RPMI8226 (cell line): ENCODE data around the gene ID3.
A peak's percentile ranks its signal among the peaks of the same experiment; 100 is the strongest.

Experiments used
- DNase-seq: peaks from one replicate; pipeline ENCODE4 v3.0.0-alpha.2; 2015

Gene ID3, protein sequence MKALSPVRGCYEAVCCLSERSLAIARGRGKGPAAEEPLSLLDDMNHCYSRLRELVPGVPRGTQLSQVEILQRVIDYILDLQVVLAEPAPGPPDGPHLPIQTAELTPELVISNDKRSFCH

DNA sequence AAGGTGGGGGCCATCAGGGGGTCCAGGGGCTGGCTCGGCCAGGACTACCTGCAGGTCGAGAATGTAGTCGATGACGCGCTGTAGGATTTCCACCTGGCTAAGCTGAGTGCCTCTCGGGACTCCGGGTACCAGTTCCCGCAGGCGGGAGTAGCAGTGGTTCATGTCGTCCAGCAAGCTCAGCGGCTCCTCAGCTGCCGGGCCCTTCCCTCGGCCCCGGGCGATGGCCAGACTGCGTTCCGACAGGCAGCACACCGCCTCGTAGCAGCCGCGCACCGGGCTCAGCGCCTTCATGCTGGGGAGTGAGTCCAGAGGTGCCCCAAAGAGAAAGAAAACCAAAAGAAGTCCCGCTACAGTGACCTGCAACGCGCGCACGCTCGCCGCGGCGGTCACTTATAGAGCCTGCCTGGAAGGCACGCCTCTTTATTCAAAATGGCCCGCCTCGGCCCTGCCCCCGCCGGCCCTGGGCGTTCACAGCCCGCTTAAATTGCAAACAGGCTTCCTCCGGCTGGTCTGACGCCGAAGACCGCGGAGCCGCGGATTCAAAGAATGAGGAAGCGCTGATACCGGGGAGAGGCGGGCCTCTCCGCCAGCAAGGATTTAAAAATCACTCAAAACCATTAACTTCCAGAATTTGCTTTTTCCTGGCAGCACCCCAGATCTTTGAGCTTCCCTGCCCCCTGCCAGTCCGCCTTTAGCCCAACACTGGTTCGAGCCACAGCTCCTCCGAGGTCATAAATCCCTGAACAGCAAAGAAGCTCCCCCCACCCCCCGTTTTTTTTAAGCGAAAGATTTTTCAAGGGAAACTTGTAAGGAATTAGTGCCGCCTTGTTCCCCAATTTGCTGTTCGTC lies at the start of gene ID3:
TSS of gene ID3 (minus strand) at position 366 of the 849 bp plus-strand sequence. CDS start at position 291, 75 bp downstream.
- peak; percentile 98 for DNase-seq

DNA sequence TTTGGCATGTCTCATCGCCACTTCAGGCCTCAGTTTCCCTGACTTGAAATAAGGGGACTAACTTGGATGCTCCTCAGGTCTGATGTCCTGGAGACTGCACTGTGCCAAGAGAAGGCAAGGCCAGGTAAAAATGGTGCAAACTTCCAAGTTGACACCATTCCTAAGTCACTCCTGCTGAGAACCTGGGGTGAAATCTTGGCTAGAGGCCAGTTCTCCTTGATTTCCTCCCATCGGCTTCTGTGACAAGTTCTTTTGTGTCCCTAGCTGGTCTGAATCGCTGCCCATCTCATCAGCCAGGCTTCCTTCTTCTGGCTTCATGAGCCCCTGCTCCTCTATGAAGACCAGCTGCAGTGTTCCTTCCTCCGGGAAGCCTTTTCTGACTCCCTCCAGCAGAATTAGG lies 48.6 kb upstream of the ID3 start:
- DNase-seq = no peak

DNA sequence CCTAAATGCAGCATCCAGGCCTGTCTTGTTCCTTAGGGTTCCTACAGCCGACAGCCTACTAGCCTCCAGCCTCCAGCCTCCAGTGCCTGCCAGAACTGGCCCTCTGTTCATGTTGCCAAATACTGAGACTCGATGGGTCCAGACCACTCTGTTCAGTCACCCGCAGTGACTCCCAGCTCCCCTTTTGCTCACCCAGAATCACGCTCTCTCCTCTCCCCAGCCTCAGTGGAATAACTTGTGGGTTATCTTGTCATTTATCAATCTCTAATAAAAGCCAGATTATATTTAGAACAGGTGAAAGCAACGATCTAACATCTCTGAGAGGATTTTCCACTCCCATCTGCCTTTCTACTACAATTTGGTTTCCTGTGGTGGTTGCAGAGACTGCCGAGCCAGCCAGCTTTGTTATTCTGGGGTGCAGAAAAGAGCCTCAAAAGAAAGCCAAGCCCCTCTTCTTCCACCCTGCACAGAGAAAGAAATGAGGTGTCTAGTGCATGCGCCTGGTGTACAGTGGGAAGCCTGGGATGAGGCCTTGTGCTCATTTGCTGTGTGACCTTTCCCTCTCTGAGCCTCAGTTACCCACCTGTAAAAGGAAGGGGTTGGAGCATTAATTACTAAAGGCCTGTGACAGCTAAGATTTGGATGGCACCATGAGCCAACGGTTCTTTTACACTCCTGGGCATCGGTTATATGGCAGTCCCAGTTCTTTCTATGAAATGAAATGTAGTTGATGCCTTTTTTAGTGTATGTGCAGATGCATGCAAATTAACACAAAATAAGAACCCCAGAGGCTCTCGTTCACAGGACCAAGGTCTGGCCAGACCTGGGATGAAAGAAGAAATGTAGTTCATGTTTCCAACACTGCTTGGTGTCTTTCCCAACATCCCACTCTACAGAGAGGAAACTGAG lies 42.9 kb upstream of the ID3 start:
- DNase-seq = no peak

DNA sequence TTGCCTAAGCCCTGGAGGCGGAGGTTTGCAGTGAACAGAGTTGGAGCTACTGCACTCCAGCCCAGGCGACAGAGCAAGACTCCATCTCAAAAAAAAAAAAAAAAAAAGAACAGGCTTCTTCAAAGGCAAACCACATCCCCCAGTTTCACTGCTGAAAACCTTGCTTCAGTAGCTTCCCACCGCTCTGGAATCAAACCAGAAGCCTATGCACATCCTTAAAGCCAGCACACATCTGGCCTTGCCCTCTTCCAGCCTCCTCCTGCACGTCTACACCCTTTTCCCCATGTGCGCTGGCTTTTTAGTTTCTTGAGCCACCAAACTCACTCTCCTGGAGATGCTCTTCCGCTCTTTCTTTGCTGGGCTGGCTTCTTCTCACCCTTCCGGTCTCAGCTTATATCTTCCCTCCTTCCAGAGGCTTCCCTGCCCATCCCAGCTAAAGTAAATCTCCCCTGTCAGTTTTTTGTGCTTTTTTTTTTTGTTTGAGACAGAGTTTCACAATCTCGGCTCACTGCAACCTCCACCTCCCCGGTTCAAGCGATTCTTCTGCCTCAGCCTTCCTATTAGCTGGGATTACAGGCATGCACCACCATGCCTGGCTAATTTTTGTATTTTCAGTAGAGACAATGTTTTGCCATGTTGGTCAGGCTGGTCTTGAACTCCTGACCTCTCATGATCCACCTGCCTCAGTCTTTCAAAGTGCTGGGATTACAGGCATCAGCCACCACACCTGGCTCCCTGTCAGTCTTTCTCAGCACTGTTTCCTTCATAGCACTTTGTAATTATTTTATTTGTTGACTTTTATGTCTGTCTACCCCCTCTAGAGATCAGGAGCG lies 42.0 kb upstream of the ID3 start:
- no peak for DNase-seq

DNA sequence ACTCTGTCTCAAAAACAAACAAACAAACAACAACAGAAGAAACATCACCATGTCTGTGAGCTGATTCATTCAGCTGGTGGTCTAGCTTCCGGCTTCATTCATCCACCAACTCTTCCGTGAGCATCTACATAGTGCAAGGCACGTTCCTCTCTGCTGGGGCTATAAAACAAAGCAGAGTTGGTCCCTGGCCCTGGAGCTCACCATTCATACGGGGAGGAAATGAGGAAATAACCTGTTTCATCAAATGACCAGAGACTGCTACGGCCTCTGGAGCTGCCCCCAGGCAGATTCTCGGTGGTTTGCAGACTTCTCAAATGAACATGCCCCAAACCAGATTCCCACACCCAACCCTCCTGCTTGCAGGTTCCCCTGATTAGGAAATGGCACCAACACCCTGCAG lies 41.0 kb upstream of the ID3 start:
- no peak for DNase-seq

DNA sequence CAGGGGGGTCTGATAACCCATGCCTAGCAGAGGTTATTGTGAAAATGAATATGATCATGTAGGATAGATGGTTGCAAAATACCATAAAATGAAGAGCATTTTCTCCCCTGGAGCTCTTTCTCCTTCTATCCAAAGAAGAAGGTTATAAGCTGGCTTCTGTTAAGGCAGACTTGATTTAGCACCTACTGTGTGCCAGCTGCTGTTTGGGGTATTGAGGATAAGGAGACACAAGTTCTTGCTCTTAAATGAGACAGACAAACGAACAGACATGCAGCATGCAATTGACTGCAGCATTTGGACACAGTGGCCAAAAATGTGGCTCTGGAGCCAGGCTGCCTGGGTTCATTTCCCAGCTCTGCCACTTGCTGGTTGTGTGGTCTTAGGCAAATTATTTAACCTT lies 39.8 kb upstream of the ID3 start:
- DNase-seq = no peak

DNA sequence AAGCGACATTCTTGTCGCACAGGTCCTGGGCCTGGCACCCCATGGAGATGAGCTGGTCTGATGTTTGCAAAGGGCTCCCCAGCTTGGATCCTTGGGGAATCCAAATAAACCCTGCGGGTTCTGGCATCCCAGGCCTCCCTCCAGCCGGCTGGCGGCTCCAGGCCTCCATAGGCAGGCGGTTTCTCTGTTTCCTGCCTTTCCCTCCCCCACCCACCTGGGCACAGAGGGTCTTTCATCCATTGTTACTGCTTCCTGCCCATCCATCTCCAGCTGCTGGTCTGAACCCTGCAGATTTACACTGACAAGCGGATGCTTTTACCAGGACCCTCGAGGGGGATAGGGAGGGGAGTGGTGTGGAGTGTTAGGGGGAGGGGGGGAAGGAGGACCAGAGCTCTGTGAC lies 39.1 kb upstream of the ID3 start:
- DNase-seq = no peak

DNA sequence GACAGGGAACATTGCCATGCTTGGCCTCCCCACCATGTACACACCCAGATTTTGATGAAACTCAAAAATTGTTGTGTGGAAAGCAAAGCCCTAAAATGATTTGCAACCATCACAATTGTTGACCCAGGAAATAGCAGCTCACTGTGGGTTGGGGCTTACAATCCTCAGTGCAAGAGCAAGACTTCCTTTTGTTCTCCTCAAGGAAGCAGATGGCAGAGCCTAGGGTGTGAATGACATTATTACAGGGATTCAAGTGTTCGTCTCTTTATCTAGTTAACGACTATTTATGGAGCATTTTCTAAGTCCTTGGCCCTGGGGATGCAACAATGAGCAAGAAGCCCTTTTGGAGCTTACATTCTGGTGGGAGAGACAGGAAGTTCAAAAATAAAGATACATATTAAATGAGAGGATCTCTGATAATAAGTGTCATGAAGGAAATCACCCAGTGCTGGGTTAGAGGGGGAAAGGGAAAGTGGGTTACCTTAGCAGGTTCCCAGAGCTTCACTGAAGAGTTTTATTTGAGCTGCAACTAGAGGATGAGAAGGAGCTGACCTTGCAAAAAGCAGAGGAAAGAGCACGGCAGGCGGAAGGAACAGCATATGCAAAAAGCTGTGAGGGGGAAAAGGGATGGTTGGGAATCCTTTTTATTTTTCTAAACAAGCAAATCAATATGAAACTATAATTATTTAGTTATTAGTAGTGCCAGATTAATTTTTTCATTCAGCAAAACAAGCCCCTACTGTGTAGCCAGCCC lies 38.5 kb upstream of the ID3 start:
- DNase-seq = peak; percentile 54

DNA sequence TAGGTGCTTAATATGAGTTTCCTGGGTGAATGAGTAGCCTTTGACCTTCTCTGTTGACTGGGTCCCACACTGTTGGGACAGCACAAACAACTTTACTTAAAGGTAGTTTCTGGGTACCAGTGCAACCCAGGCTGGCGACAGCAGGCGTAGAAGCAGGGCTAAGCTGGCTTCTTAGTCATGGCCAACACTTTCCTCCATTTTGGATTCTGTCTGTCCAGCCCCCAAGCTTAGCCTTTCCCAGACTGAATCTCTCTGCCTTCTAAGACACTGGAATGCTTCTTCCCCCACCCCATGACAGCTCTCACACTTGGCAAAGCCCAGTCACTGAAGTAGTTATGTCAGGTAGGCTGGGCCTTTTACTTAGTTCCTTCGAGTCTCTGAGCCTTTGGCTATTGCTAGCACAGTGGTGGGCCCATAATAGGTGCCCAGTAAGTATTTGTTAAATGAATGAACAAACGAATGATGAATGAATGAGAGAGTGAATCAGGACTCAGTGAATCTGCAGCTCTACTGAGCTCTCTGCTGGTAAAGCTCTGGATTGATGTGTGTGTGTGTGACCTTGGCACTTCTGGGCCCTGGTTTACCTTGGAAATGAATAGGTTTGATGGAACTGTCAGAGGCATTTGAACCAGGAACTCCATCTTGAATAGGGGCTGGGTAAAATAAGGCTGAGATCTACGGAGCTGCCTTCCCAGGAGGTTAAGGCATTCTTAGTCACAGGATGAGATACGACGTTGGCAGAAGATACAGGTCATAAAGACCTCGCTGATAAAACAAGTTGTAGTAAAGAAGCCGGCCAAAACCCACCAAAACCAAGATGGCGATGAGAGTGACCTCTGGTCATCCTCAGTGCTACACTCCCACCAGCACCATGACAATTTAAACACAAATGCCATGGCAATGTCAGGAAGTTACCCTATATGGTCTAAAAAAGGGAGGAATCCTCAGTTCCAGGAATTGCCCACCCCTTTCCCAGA lies 37.4 kb upstream of the ID3 start:
- no peak for DNase-seq

DNA sequence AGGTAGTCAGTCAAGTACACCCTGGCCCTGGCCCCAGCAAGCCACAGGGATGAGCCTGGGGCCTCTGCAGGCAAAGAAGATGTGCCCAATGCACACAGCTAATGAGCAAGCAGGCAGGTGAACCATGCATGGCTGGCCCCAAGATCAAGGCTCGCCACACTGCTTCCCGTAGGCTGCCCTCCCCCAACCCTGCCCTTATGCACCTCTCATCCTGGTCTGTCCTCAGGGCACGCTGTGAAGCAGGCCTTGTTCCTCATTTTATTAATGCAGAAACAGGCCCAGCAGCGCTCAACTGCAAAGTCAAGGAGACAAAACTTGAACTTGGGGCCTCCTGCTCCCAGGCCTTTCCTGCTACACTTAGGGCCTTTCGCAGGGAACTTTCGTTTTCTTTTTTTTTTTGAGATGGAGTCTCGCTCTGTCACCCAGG lies 35.6 kb upstream of the ID3 start:
- DNase-seq = peak; percentile 45

DNA sequence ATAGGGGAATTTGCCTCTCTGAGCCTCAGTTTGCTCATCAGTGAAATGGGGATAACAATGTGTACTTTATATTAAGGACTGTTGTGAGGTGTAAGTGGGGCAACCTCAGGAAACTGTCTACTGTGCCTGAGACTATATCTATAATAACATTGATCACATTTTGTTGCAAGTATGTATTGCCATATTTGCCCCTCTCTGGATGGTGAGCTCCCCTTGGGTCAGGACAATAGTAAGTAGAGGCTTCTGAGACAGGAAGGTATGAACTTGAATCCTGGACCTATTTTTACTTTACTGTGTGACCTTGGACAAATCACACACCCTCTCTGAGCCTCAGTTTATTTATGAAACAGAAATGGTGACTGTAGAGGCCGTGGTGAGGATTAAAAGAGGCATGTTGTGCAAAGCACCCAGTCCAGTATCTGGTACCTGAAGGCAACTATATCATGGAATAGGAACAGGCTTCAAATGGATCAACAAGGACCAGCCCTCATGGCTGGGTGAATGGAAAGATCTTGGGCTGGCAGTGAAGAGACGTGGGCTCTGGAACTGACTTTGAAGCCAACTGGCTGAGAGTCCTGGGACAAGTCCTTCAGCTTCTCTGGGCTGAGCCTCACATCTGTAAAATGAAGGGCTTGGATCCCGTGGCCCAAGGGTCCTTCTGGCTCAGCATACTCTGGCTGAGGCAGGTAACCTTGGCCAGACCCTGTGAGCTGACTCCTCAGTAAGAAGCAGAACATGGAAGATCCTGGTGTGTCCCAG lies 35.0 kb upstream of the ID3 start:
- DNase-seq = no peak

DNA sequence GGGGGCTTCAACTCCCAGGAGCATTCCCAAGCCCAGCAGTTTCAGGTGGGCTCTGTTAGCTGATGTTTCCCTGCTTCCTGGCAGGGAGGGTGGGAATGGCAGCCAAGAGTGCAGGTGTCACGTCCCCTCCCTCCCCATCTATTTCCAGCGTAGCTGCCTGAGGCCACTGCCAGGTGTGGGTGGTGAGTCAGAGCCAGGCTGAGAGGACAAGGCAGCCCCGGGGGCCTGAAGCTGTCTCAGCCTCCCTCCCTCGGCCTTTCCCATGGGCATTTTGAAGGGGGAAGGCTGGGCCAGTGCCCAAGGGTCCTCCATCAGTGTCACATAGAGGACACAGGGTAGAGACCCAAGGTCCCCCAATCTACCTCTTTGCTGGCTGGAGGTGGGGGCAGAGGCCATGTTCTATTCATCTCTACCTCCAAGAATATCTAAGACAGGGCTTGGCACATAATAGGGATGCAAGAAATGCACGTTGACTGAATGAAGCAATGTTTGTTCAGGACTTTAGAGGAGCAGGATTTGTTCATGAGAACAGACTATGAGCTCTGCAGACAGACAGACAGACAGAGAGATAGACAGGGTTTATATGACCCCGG lies 34.4 kb upstream of the ID3 start:
- peak; percentile 86 for DNase-seq

DNA sequence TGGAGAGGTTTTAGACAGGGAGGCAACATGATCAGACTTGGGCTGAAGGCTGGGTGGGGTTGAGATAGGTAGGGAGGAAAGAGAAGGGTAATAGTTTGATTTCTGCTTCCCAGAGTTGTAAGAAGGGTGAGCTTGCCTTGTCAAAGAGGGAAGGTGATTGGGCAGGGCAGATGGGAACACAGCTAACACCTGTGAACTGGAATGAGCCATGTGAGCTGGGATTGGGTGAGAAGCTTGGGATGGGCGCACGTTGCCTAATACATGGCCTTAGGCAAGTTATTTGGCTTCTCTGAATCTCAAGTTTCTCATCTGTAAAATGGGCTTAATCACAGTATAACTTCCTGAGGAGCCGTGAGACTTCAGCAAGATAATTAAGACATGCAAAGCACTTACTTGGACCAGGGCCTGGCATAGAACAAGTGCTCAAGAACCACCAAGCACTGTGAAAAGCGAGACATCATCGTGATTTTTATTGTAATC lies 33.8 kb upstream of the ID3 start:
- DNase-seq = peak; percentile 71

DNA sequence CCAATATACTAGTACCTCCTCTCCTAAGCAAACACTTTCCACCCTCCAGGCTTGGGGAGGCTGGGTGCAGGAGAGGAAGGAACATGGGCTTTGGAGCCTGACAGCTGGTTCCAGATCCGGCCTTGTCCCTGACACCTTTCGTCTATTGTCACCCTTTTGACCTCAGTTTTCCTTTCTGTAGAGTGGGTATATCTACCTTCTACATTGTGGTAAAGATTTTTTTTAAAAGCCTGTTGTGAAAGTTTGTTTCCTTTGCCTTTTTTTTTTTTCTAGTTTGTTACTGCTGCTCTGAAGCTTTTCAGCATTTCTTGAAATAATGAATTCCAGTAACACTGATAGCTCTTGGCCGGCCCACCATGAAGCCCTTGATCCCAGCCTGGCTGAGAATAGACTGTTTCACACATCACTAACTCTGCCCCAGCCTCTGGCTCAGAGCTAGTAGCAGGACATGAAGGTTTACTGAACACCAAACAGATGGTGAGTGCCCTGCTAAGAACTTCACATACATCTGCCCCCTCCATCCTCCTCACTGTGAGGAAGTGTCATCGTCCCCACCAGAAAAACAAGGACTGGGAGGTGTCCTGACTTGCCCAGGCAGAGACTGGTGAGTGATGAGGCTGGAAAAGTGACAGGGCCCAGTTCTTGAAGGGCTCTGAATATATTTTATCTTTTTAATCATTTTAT lies 33.0 kb upstream of the ID3 start:
- peak; percentile 34 for DNase-seq

DNA sequence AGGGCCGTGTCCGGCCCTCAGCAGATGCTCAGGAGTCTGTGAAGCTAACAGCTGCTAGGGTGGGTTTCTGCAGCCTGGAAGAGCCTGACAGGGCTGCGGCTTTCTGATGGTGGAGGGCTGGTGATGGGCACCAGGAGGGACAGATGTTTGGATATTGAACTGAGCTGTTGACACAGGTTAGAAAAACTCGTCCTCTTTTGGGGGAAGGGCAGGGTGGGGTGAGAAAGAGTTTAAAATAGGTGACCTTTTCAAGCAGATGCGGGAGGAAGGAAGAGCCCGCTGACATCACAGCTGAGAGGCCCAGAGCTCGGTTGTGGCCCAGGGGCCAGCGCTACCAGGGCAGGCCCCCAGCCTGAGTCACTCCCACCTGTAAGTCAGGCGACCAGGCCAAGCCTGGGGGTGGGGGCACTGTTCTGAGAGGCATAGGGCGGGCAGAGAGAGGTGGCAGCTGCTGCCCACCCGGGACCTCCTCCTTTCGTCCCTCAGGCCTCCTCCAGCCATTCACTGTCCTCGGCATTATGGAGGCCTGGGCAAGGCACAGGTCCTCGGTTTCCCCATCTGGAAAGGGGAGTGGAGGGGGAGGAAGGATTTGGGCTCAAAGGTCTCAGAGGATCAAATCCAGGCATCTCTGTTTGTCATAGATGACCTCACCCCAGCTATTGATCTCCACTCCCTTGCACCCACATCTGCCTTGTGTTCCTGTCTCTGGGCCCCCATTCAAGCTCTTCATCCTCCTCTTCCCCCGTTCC lies 32.3 kb upstream of the ID3 start:
- peak; percentile 64 for DNase-seq

DNA sequence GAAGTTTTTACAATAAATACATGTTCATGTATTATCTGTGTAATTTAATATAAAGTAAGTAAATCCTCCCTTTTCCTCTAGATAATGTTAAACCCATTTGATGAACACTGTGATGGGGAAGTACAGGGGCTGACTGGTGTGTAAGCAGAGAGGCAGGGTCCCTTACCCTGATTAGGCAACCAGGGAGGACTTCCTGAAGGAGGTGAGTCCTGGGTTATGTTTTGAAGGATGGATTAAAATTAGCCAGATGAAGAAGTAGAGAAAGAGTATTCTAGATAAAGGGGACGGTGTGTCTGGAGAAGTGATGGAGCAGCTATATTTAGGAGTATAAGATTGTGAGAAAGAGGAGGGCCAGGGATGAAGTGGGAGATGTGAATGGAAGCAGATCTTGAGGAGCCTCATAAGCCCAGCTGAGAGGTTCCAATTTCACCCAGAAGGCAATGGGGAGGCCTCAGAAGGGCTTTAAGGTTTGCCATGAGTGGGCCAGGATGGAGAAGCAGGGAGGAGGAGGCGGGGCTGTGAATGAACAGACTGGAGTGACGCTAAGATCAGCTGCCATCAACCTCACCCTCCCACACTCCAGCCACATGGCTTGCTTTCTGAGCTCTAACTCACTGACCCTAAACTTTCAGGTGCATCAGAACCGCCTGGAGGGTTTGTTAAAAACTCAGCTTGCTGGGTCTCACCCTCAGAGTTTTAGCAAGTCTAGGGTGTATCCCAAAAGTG lies 30.9 kb upstream of the ID3 start:
- no peak for DNase-seq

DNA sequence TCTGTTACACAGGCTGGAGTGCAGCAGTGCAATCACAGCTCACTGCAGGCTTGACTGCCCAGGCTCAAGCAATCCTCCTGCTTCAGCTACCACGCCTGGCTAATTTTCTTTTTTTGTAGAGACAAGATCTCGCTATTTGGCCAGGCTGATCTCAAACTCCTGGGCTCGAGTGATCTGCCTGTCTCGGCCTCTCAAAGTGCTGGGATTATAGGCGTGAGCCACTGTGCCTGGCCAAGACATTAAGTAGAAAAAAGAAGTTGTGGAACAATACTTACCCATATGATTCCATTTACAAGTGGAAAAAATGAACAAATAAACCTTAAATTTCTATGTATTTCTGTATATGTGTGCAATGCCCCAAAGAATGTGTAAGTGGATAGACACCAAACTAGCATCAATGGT lies 30.3 kb upstream of the ID3 start:
- no peak for DNase-seq
